HG03025 (cell line): ENCODE results near the gene ABHD6.
"Not testable (repeated sequence)": the region's sequence is repeated elsewhere in the genome, so short reads cannot be mapped to it uniquely, and the experiment has no call there.

Source experiments
- ATAC-seq: cut with Tn5 transposase; IDR thresholded peaks from one replicate; pipeline ENCODE4 v1.9.1; 2021; ENCODE audit warnings: mild to moderate bottlenecking, moderate library complexity; ENCODE audit not compliant: unreplicated experiment, low FRiP score

ABHD6 gene

DNA sequence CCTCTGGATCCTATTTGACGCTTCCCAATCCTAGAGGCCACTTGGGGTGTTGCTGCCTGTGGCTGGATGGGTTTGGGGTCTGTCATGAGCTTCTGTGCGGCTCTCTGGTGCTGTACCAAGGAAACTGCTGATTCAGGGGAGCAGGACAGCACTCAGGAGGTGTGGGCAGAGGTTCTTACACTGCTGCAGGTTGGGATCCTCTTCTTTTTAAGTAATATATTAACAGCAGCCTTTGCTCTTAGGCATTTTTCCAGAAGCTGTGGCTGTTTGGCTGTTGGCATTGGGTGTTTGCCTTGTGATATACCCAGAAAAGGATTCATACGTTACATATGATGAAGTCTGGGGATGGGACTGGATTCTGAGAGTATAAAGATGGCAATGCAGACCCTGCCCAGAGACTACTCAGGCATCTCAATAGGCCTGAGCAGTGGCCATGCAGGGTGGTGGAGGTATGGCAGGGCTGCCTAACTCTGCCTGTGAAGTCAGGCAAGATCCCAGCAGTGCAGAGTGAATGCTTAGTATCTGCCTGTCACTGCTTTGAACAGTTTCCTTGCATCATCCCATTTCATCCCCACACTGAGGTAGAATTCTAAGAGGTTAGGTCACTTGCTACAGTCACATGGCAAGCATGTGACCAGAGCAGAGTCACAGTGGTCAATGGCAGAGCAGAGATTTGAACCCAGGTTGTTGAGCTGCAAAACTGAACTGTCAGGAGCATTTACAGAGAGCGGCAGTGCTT is 3.9 kb downstream of the ABHD6 start:
- ATAC-seq: no peak

- no peak for ATAC-seq
These were observed 4.7 kb downstream of the ABHD6 start for GRCh38 chr3:58242340-58242739.

DNA sequence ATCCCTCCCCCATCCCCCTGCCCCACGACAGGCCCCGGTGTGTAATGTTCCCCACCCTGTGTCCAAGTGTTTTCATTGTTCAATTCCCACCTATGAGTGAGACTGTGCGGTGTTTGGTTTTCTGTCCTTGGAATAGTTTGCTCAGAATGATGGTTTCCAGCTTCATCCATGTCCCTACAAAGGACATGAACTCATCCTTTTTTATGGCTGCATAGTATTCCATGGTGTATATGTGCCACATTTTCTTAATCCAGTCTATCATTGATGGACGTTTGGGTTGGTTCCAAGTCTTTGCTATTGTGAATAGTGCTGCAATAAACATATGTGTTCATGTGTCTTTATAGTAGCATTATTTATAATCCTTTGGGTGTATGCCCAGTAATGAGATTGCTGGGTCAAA is 5.3 kb downstream of the ABHD6 start:
- ATAC-seq: not testable (repeated sequence)

DNA sequence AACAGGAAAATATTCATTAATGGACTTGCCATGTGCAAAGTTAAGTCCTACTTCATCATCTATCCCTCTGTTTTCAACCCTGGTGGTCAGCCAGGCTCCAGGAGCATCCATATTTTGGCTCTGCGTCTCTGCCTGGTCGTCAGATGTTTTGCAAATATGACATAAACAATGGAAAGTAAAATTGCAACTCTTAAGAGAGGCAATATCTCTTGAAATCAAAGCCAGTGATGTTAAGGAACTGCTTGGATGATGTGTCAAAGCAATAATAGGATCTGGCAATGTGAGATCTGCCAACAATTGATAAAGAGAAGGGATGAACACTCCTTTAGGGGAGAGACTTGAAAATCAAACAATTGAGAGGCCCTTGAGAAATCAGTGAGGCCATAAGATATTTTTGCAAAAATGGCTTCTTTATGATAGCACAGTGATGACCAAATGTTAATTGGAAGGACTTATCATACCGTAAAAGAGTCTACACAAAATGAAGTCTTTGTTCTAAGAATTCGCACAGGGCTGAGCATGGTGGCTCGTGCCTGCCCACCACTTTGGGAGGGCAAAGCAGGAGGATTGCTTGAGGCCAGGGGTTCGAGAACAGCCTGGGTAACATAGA is 6.5 kb downstream of the ABHD6 start:
- no peak for ATAC-seq

DNA sequence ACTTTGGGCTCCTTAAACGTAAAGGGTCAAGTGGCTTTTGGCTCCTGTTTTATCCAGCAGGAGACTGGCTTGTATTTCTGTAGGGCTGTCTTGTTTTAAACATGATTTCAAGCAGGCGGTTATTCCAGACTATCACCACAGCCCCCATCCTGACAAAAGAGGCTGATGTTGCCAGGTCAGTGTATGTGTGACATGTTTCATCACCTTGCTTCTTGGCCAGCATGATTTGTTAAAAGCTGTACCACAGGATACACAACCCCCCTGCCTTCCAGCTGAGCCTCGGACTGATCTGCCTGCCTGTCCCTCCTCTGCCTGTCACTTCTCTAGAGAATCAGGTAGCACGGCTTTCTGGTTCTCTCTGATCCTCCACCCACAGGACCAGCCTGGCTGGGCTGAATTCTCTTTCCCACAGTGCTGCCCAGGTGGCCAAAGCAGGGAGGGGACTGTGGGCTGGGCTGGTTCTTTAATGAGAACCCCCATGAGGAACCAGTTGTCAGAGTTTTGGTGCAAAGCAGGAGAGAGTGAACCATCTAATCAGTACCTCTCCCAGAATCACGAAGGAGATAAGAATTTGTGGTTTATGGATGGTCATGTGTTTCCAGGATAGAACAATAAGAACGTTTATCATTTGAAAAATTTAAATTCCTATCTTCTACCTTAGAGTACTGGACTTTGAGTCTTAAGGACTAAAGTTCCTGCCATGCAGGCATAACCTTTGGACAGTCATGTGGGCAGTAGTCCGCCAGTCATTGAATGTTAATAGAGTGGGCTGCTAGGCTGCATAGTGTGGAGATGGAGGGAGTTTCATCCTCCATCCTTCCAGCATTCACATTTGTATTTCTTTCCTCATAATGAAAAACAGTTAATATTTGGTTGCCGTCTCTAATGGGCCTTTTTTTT is 8.8 kb downstream of the ABHD6 start:
- ATAC-seq: no peak

GRCh38 chr3:58249358-58250092 is 11.9 kb downstream of the ABHD6 start:
- ATAC-seq: no peak

GRCh38 chr3:58250093-58250707 is 12.6 kb downstream of the ABHD6 start:
- no peak for ATAC-seq

- no peak for ATAC-seq
These were observed 14.0 kb downstream of the ABHD6 start for GRCh38 chr3:58251631-58252035.

DNA sequence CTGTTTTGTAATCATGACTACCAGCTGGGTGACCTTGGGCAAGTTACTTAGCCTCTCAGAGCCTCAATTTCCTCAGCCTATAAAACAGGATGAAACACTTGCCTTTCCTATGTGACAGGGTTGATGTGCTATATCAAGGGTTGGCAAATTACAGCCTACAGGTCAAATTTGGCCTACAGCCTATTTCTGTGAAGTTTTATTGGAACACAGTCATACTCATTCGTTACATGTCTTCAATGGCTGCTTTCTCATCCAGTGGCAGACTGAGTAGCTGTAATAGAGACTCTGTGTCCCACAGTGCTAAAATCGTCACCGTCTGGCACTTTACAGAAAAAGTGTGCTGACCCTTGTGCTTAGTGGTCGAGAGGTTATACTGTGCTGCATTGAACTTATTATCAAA is 16.6 kb downstream of the ABHD6 start:
- ATAC-seq: no peak

DNA sequence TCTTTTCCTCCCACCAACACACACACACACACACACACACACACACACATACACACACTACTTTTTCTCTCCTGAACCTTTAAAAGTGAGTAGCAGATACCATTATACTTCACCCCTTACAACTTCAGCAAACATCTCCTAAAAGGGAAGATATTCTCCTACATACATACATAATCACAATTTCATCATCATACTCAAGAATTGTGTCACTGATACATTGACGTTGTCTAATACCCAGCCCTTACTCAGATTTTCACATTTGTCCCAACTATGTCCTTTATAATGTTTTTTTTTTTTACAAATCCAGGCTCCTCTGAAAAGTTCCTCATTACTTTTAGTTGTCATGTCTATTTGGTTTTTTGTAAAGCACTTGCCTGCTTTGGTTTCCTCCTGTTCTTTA is 18.5 kb downstream of the ABHD6 start:
- ATAC-seq: no peak

DNA sequence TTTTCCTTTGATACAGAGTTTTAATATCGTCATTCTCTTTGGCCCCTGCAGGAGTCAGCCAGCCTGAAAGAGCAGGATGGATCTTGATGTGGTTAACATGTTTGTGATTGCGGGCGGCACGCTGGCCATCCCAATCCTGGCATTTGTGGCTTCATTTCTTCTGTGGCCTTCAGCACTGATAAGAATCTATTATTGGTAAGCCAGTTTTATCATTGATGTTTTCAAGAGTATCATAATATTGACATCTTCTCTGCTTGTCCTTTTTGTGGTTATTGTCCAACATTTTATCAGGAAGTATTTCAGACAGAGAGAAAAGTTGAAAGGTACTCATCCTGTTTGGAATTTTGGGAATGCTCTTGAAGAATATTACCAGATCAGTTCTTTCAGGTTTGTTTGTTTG is 18.9 kb downstream of the ABHD6 start:
- no peak for ATAC-seq

- ATAC-seq: no peak
These were observed 20.9 kb downstream of the ABHD6 start for GRCh38 chr3:58258392-58259055.

GRCh38 chr3:58260261-58260731 is 22.7 kb downstream of the ABHD6 start:
- ATAC-seq: no peak

- ATAC-seq: no peak
These were observed 23.1 kb downstream of the ABHD6 start for GRCh38 chr3:58260733-58261132.

DNA sequence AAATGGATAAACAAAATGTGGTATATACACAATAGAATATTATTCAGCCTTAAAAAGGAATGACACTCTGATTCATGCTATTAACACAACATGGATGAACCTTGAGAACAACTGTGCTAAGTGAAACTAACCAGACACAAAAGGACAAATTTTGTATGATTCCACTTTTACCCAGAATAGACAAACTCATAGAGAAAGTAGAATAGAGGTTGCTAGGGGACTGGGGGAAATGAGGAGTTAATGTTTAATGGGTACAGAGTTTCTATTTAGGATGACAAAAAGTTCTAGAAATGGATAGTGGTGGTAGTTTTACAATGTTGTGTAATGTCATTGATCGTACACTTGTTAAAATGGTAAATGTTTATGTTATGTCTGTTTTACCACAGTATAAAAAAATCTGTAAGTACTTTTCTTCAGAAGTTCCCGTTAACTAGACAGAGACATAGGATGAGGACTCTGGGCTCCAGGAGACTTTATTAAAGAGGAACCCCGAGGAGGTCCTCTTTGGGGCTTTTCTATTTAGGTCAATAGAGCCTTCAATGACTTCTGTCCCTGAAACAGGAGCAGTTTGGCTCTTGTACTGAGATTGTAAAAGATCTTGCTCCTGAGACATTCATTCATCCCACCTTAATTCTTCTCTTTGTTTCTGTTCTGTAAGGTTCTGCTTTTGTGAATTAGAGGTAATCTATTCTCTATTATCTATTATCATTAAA is 24.5 kb downstream of the ABHD6 start:
- no peak for ATAC-seq

- no peak for ATAC-seq
These were observed 29.0 kb downstream of the ABHD6 start for GRCh38 chr3:58266577-58266976.

- ATAC-seq: not testable (repeated sequence)
These were observed 30.0 kb downstream of the ABHD6 start for GRCh38 chr3:58267543-58267942.

DNA sequence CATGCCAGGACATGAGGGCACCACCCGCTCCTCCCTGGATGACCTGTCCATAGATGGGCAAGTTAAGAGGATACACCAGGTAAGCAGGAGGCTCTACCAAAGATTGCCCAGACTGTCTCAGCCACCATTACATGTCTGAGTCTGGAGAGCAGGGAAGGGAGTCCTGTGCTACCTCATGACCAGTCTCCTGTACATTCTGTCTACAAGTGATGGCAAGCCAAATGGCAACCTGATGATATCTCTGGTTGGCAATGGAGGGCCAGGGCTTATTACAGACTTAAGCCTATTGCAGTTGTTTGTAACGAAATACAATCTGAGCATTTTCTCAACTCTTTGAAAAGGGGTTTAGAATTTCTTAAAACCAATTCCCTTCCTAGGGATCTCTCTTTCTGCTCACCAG is 31.8 kb downstream of the ABHD6 start:
- ATAC-seq: no peak

DNA sequence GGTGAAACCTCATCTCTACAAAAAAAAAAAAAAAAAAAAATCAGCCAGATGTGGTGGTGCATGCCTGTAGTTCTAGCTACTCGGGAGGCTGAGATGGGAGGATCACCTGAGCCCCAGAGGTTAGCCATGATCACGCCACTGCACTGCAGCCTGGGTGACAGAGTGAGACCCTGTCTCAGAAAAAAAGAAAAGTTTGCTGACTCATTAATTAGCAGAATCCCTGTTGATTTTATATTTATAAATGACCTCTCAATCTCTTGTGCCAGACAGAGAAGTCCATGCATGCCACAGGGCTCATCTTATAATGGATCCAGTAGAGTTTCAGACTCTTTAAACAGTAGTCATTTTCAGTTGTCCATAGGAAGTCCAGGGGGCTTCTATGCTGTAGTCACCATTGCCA is 32.9 kb downstream of the ABHD6 start:
- ATAC-seq: no peak
